Measurements from ENCODE around the gene GMDS. TPM values are rescaled to one million over a fixed set of nuclear protein-coding genes. Genes with fewer than 3 reads are reported as not detected.

The GMDS gene
- total RNA-seq, 2 donors from 2014 or later = 25.4 to 29.5 TPM

DNA sequence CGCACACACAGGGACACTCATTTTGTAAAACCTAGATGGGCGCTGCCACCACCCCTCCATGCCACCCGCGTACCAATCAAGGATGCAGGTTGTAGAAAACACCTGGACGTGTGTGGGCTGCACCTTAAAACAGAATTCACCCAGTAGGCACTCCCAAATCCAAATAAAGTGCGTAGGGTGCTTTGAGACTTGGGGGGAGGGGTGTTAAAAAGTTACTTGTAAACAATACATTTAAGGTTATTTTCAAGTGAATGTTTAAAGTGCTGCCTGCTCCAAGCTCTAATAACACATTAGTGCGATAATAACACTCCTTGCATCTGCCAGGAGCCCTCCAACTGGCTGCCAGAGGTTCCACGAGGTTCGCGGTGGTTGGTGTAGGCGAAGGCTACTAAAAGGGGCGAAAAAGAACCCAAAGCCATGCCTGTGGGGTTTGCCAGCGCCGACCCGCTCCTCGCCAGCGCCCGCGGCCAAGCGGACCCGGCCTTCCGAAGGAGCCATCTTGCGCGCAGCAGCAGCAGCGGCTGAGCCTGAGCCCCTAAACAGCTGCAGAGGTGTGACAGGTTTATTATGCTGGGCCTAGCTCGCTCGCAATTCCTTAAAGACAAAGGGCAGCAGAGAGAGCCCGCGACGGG lies 624.2 kb downstream of the GMDS start:
- Mint-ChIP-seq H3K9me3 (no peaks in the 10 kb centered on the region), H3K36me3 (ENCODE audit: low read depth) (peaks cover 12% of the 10 kb centered on the region), H3K4me3 (peak overlapping the region; percentile 39), H3K27ac (no peak overlapping the region), H3K27me3 (ENCODE audit: insufficient read depth) (peaks cover 99% of the 10 kb centered on the region), H3K4me1 (peaks cover 19% of the 10 kb centered on the region)
- H3K9ac ChIP-seq (ENCODE audit: extremely low read depth, low read length, poor library complexity, severe bottlenecking) = no peak overlapping the region
- WGBS, 2 experiments (ENCODE audit: insufficient coverage in 1 of 2, insufficient read length in 1 of 2) = 41 to 55% methylated on average over 21 to 30 of the region's 30 CpGs
- TF ChIP-seq CTCF (conservative IDR thresholded peaks at IDR 0.05) = no peak
- H3K27ac ChIP-seq (ENCODE audit: low read depth, low read length) = no peak overlapping the region
- DNase-seq = peak; percentile 79
- peaks cover 6% of the 10 kb centered on the region for H3K4me1 ChIP-seq (ENCODE audit: control insufficient read depth, insufficient read depth, low read length)
- H3K36me3 ChIP-seq (ENCODE audit: control insufficient read depth, insufficient read depth, low read length) = no peaks in the 10 kb centered on the region
- H3K4me3 ChIP-seq (ENCODE audit: low read length) = no peak overlapping the region
- H3K27me3 ChIP-seq (ENCODE audit: control insufficient read depth, insufficient read depth, low read length, poor library complexity, severe bottlenecking) = peaks cover 100% of the 10 kb centered on the region
- no peaks in the 10 kb centered on the region for H3K9me3 ChIP-seq (ENCODE audit: control insufficient read depth, low read length)

- no peak overlapping the region for H3K4me3 ChIP-seq (ENCODE audit: low read length)
These were observed 624.8 kb downstream of the GMDS start for GRCh38 chr6:1620504-1621069.

More at GRCh38 chr6:1620504-1621069, 624.8 kb downstream of the GMDS start:
- 35 to 55% methylated on average over 11 to 50 of the region's 50 CpGs for WGBS, 2 experiments (ENCODE audit: insufficient coverage in 1 of 2, insufficient read length in 1 of 2)
- peaks cover 12% of the 10 kb centered on the region for H3K36me3 Mint-ChIP-seq (ENCODE audit: low read depth)
- Histone ChIP-seq H3K9ac (ENCODE audit: extremely low read depth, low read length, poor library complexity, severe bottlenecking) (no peak overlapping the region), H3K27ac (ENCODE audit: low read depth, low read length) (no peak overlapping the region), H3K4me1 (ENCODE audit: control insufficient read depth, insufficient read depth, low read length) (peaks cover 6% of the 10 kb centered on the region), H3K36me3 (ENCODE audit: control insufficient read depth, insufficient read depth, low read length) (no peaks in the 10 kb centered on the region), H3K27me3 (ENCODE audit: control insufficient read depth, insufficient read depth, low read length, poor library complexity, severe bottlenecking) (peaks cover 100% of the 10 kb centered on the region), H3K9me3 (ENCODE audit: control insufficient read depth, low read length) (no peaks in the 10 kb centered on the region)
- no peak overlapping the region for H3K27ac Mint-ChIP-seq
- H3K9me3 Mint-ChIP-seq = no peaks in the 10 kb centered on the region
- no peak for TF ChIP-seq CTCF (conservative IDR thresholded peaks at IDR 0.05)
- DNase-seq = peak; percentile 69
- H3K4me3 Mint-ChIP-seq = peak overlapping the region; percentile 39
- H3K27me3 Mint-ChIP-seq (ENCODE audit: insufficient read depth) = peaks cover 99% of the 10 kb centered on the region
- H3K4me1 Mint-ChIP-seq = peaks cover 23% of the 10 kb centered on the region

All from endodermal cell (in vitro differentiated cells).